ENCODE results near the gene SYTL5.

The SYTL5 gene

GRCh38 chrX:38138900-38139299 is 132.5 kb downstream of the SYTL5 start:
- H2BK12ac ChIP-seq (ENCODE audit: low read length in 2 of 2) = no peak overlapping the region
- no peaks in the 10 kb centered on the region for H3K4me1 ChIP-seq (ENCODE audit: control insufficient read depth, insufficient read depth, low read depth, low read length)
- H4K8ac ChIP-seq (ENCODE audit: low read length) = no peak overlapping the region
- H3K4ac ChIP-seq (ENCODE audit: low read depth in 1 of 2, low read length in 2 of 2) = no peak overlapping the region
- H3K4me2 ChIP-seq (ENCODE audit: low read length, poor library complexity, severe bottlenecking) = no peak overlapping the region
- no peaks in the 10 kb centered on the region for H3K79me1 ChIP-seq (replicated peaks; ENCODE audit: low read length, poor library complexity, severe bottlenecking)
- H3K27me3 ChIP-seq (ENCODE audit: control insufficient read depth in 1 of 2, insufficient read depth in 1 of 2, low read length in 2 of 2) = peaks cover 0 to 9% of the 10 kb centered on the region in 2 experiments
- H3K36me3 ChIP-seq (ENCODE audit: control insufficient read depth in 1 of 2, insufficient read depth in 2 of 2, low read depth in 1 of 2, low read length in 2 of 2) = no peaks in the 10 kb centered on the region
- no peak overlapping the region for H4K91ac ChIP-seq (ENCODE audit: low read length)
- H3K9ac ChIP-seq (ENCODE audit: low read length) = no peak overlapping the region
- no peak overlapping the region for H2BK120ac ChIP-seq (ENCODE audit: low read depth, low read length)
- DNase-seq = no peak
- H3K23ac ChIP-seq (ENCODE audit: low read length in 2 of 2) = no peak overlapping the region
- H3K9me3 ChIP-seq (ENCODE audit: control insufficient read depth, low read length) = no peaks in the 10 kb centered on the region
- 71% methylated on average over 2 of the region's 2 CpGs for WGBS
- no peak overlapping the region for H3K4me3 ChIP-seq (ENCODE audit: insufficient read depth in 1 of 2, low read depth in 1 of 2, low read length in 2 of 2)
- H3K18ac ChIP-seq (ENCODE audit: low read depth in 1 of 2, low read length in 2 of 2) = no peak overlapping the region
- H3K27ac ChIP-seq (ENCODE audit: low read length, poor library complexity, severe bottlenecking) = no peak overlapping the region
- H2BK5ac ChIP-seq (ENCODE audit: low read depth, low read length, poor library complexity, severe bottlenecking) = no peak overlapping the region
- H3K14ac ChIP-seq (ENCODE audit: low read length in 2 of 2) = no peak overlapping the region
- H2AFZ ChIP-seq (ENCODE audit: low read depth, low read length) = no peak overlapping the region
- no peak overlapping the region for H2AK5ac ChIP-seq (ENCODE audit: low read length, severe bottlenecking)
- H2BK15ac ChIP-seq (ENCODE audit: low read depth, poor library complexity, severe bottlenecking) = no peak overlapping the region

GRCh38 chrX:38142610-38143009 is 136.3 kb downstream of the SYTL5 start:
- H2BK12ac ChIP-seq (ENCODE audit: low read length in 2 of 2) = no peak overlapping the region
- WGBS = 69% methylated on average over 1 of the region's 1 CpG
- no peak overlapping the region for H3K9ac ChIP-seq (ENCODE audit: low read length)
- no peak overlapping the region for H3K23ac ChIP-seq (ENCODE audit: low read length in 2 of 2)
- no peak overlapping the region for H2AK5ac ChIP-seq (ENCODE audit: low read length, severe bottlenecking)
- H4K91ac ChIP-seq (ENCODE audit: low read length) = no peak overlapping the region
- H3K4me2 ChIP-seq (ENCODE audit: low read length, poor library complexity, severe bottlenecking) = no peak overlapping the region
- no peak overlapping the region for H2BK5ac ChIP-seq (ENCODE audit: low read depth, low read length, poor library complexity, severe bottlenecking)
- peak; percentile 49 for DNase-seq
- no peak overlapping the region for H3K4me3 ChIP-seq (ENCODE audit: insufficient read depth in 1 of 2, low read depth in 1 of 2, low read length in 2 of 2)
- no peaks in the 10 kb centered on the region for H3K4me1 ChIP-seq (ENCODE audit: control insufficient read depth, insufficient read depth, low read depth, low read length)
- H3K36me3 ChIP-seq (ENCODE audit: control insufficient read depth in 1 of 2, insufficient read depth in 2 of 2, low read depth in 1 of 2, low read length in 2 of 2) = peaks cover 0 to 13% of the 10 kb centered on the region in 2 experiments
- peaks cover 0 to 4% of the 10 kb centered on the region in 2 experiments for H3K27me3 ChIP-seq (ENCODE audit: control insufficient read depth in 1 of 2, insufficient read depth in 1 of 2, low read length in 2 of 2)
- H3K18ac ChIP-seq (ENCODE audit: low read depth in 1 of 2, low read length in 2 of 2) = no peak overlapping the region
- H3K4ac ChIP-seq (ENCODE audit: low read depth in 1 of 2, low read length in 2 of 2) = no peak overlapping the region
- H3K14ac ChIP-seq (ENCODE audit: low read length in 2 of 2) = no peak overlapping the region
- no peak overlapping the region for H4K8ac ChIP-seq (ENCODE audit: low read length)
- no peaks in the 10 kb centered on the region for H3K9me3 ChIP-seq (ENCODE audit: control insufficient read depth, low read length)
- H3K27ac ChIP-seq (ENCODE audit: low read length, poor library complexity, severe bottlenecking) = no peak overlapping the region
- no peak overlapping the region for H2BK15ac ChIP-seq (ENCODE audit: low read depth, poor library complexity, severe bottlenecking)
- H3K79me1 ChIP-seq (replicated peaks; ENCODE audit: low read length, poor library complexity, severe bottlenecking) = no peaks in the 10 kb centered on the region
- no peak overlapping the region for H2AFZ ChIP-seq (ENCODE audit: low read depth, low read length)
- H2BK120ac ChIP-seq (ENCODE audit: low read depth, low read length) = no peak overlapping the region

- Histone ChIP-seq H3K9me3 (ENCODE audit: control insufficient read depth, low read length) (no peaks in the 10 kb centered on the region), H3K27ac (ENCODE audit: low read length, poor library complexity, severe bottlenecking) (no peak overlapping the region), H2BK120ac (ENCODE audit: low read depth, low read length) (no peak overlapping the region), H2BK12ac (ENCODE audit: low read length in 2 of 2) (no peak overlapping the region), H3K4me1 (ENCODE audit: control insufficient read depth, insufficient read depth, low read depth, low read length) (peaks cover 3% of the 10 kb centered on the region), H2BK5ac (ENCODE audit: low read depth, low read length, poor library complexity, severe bottlenecking) (no peak overlapping the region), H3K18ac (ENCODE audit: low read depth in 1 of 2, low read length in 2 of 2) (no peak overlapping the region), H3K27me3 (ENCODE audit: control insufficient read depth in 1 of 2, insufficient read depth in 1 of 2, low read length in 2 of 2) (peaks cover 0 to 5% of the 10 kb centered on the region in 2 experiments), H2AK5ac (ENCODE audit: low read length, severe bottlenecking) (no peak overlapping the region), H3K4ac (ENCODE audit: low read depth in 1 of 2, low read length in 2 of 2) (no peak overlapping the region), H3K36me3 (ENCODE audit: control insufficient read depth in 1 of 2, insufficient read depth in 2 of 2, low read depth in 1 of 2, low read length in 2 of 2) (peaks cover 0 to 77% of the 10 kb centered on the region in 2 experiments), H2BK15ac (ENCODE audit: low read depth, poor library complexity, severe bottlenecking) (no peak overlapping the region), H3K4me3 (ENCODE audit: insufficient read depth in 1 of 2, low read depth in 1 of 2, low read length in 2 of 2) (no peak overlapping the region), H3K9ac (ENCODE audit: low read length) (no peak overlapping the region), H2AFZ (ENCODE audit: low read depth, low read length) (no peak overlapping the region), H3K79me1 (replicated peaks; ENCODE audit: low read length, poor library complexity, severe bottlenecking) (no peaks in the 10 kb centered on the region), H3K14ac (ENCODE audit: low read length in 2 of 2) (no peak overlapping the region), H4K8ac (ENCODE audit: low read length) (no peak overlapping the region), H4K91ac (ENCODE audit: low read length) (no peak overlapping the region), H3K4me2 (ENCODE audit: low read length, poor library complexity, severe bottlenecking) (no peak overlapping the region), H3K23ac (ENCODE audit: low read length in 2 of 2) (no peak overlapping the region)
- 86% methylated on average over 1 of the region's 2 CpGs for WGBS
- no peak for DNase-seq
Observed at GRCh38 chrX:38149016-38149415, 142.7 kb downstream of the SYTL5 start.

GRCh38 chrX:38150993-38151392 is 144.6 kb downstream of the SYTL5 start:
- peaks cover 3% of the 10 kb centered on the region for H3K4me1 ChIP-seq (ENCODE audit: control insufficient read depth, insufficient read depth, low read depth, low read length)
- H3K4me2 ChIP-seq (ENCODE audit: low read length, poor library complexity, severe bottlenecking) = no peak overlapping the region
- no peaks in the 10 kb centered on the region for H3K9me3 ChIP-seq (ENCODE audit: control insufficient read depth, low read length)
- no peak overlapping the region for H2AK5ac ChIP-seq (ENCODE audit: low read length, severe bottlenecking)
- no peak overlapping the region for H3K23ac ChIP-seq (ENCODE audit: low read length in 2 of 2)
- no peak overlapping the region for H3K27ac ChIP-seq (ENCODE audit: low read length, poor library complexity, severe bottlenecking)
- no peak overlapping the region for H3K4ac ChIP-seq (ENCODE audit: low read depth in 1 of 2, low read length in 2 of 2)
- H3K36me3 ChIP-seq (ENCODE audit: control insufficient read depth in 1 of 2, insufficient read depth in 2 of 2, low read depth in 1 of 2, low read length in 2 of 2) = peaks cover 0 to 96% of the 10 kb centered on the region in 2 experiments
- no peak overlapping the region for H3K4me3 ChIP-seq (ENCODE audit: insufficient read depth in 1 of 2, low read depth in 1 of 2, low read length in 2 of 2)
- H4K8ac ChIP-seq (ENCODE audit: low read length) = no peak overlapping the region
- no peak overlapping the region for H4K91ac ChIP-seq (ENCODE audit: low read length)
- no peaks in the 10 kb centered on the region for H3K79me1 ChIP-seq (replicated peaks; ENCODE audit: low read length, poor library complexity, severe bottlenecking)
- peaks cover 0 to 5% of the 10 kb centered on the region in 2 experiments for H3K27me3 ChIP-seq (ENCODE audit: control insufficient read depth in 1 of 2, insufficient read depth in 1 of 2, low read length in 2 of 2)
- DNase-seq = no peak
- H2BK5ac ChIP-seq (ENCODE audit: low read depth, low read length, poor library complexity, severe bottlenecking) = no peak overlapping the region
- H2AFZ ChIP-seq (ENCODE audit: low read depth, low read length) = no peak overlapping the region
- H3K18ac ChIP-seq (ENCODE audit: low read depth in 1 of 2, low read length in 2 of 2) = no peak overlapping the region
- no peak overlapping the region for H3K14ac ChIP-seq (ENCODE audit: low read length in 2 of 2)
- H2BK12ac ChIP-seq (ENCODE audit: low read length in 2 of 2) = no peak overlapping the region
- no peak overlapping the region for H2BK15ac ChIP-seq (ENCODE audit: low read depth, poor library complexity, severe bottlenecking)
- 96% methylated on average over 4 of the region's 4 CpGs for WGBS
- no peak overlapping the region for H2BK120ac ChIP-seq (ENCODE audit: low read depth, low read length)
- H3K9ac ChIP-seq (ENCODE audit: low read length) = no peak overlapping the region

All from mesenchymal stem cell (in vitro differentiated cells and primary cell).